Common myeloid progenitor, CD34-positive (primary cell): Measurements from ENCODE around the gene CCBE1.

Experiments
- CTCF ChIA-PET: fragments of 350-600 bp; sonication (Branson Sonifier 250); formaldehyde crosslinking; loops from one replicate; lab custom pipeline; 2021; ENCODE audit warnings: antibody characterized with exemption; lab: Charles Lee
- POLR2A ChIA-PET: fragments of 350-600 bp; sonication (Branson Sonifier 250); formaldehyde crosslinking; loops from one replicate; lab custom pipeline; 2021; ENCODE audit warnings: antibody characterized with exemption; lab: Charles Lee
- DNase-seq, 3 donors: peaks; one replicate each; pipeline versions ENCODE4 v3.0.0 to v3.0.0-alpha.2; 2013
- H3K27ac ChIP-seq, 2 experiments: 1 replicate in 1 of 2; 2 replicates in 1 of 2; pipeline ENCODE4 v1.7.0; 2013; ENCODE audit warnings: inconsistent platforms in 2 of 2, low read length in 2 of 2, mild to moderate bottlenecking in 2 of 2, low read depth in 1 of 2, moderate library complexity in 1 of 2; ENCODE audit not compliant: severe bottlenecking in 2 of 2, insufficient read depth in 1 of 2, poor library complexity in 1 of 2
- H3K27me3 ChIP-seq, 5 experiments: replicated peaks in 2 of 5; 1 replicate in 3 of 5; 2 replicates in 2 of 5; pipeline versions ENCODE4 v1.6.1 to v1.7.0; 2013; ENCODE audit warnings: low read length in 4 of 5, mild to moderate bottlenecking in 2 of 5, moderate library complexity in 2 of 5, inconsistent platforms in 1 of 5; ENCODE audit not compliant: insufficient read depth in 5 of 5, control insufficient read depth in 4 of 5
- H3K36me3 ChIP-seq, 4 experiments: 1 replicate in 2 of 4; 2 replicates in 2 of 4; pipeline versions ENCODE4 v1.6.1 to v1.7.0; 2013; ENCODE audit warnings: low read length in 3 of 4, control low read depth in 1 of 4, mild to moderate bottlenecking in 1 of 4; ENCODE audit not compliant: control insufficient read depth in 4 of 4, insufficient read depth in 4 of 4
- H3K4me1 ChIP-seq, 4 experiments: 1 replicate in 3 of 4; 2 replicates in 1 of 4; pipeline versions ENCODE4 v1.6.1 to v1.7.1; 2013; ENCODE audit warnings: low read length in 3 of 4, mild to moderate bottlenecking in 3 of 4, control low read depth in 1 of 4, inconsistent platforms in 1 of 4, moderate library complexity in 1 of 4; ENCODE audit not compliant: control insufficient read depth in 4 of 4, insufficient read depth in 4 of 4; ENCODE audit errors: control extremely low read depth in 1 of 4
- H3K4me3 ChIP-seq, 7 experiments: 1 replicate in 4 of 7; 2 replicates in 3 of 7; pipeline versions ENCODE4 v1.5.1 to v1.7.0; 2013; ENCODE audit warnings: mild to moderate bottlenecking in 7 of 7, low read length in 6 of 7, moderate library complexity in 6 of 7, inconsistent platforms in 2 of 7, low read depth in 2 of 7, control low read depth in 1 of 7; ENCODE audit not compliant: insufficient read depth in 4 of 7, control insufficient read depth in 1 of 7; ENCODE audit errors: extremely low read depth in 1 of 7
- H3K9me3 ChIP-seq, 5 experiments: 1 replicate in 4 of 5; 2 replicates in 1 of 5; pipeline versions ENCODE4 v1.6.1 to v1.7.1; 2013; ENCODE audit warnings: low read length in 4 of 5, mild to moderate bottlenecking in 2 of 5, inconsistent platforms in 1 of 5, low read depth in 1 of 5, moderate library complexity in 1 of 5; ENCODE audit not compliant: control insufficient read depth in 4 of 5, insufficient read depth in 2 of 5; ENCODE audit errors: control extremely low read depth in 1 of 5
- WGBS: methylation state at CpG from one replicate; pipeline ENCODE4 v1.1.5; 2013; ENCODE audit not compliant: insufficient coverage; 5-methylcytosine and 5-hydroxymethylcytosine counted together

CCBE1 gene

GRCh38 chr18:59454909-59455727 is 242.1 kb downstream of the CCBE1 start:
- Histone ChIP-seq H3K36me3 (no peaks in the 10 kb centered on the region), H3K9me3 (no peaks in the 10 kb centered on the region), H3K27me3 (peaks cover 0 to 20% (median 0%) of the 10 kb centered on the region in 5 experiments), H3K4me3 (no peak overlapping the region), H3K4me1 (no peaks in the 10 kb centered on the region), H3K27ac (no peak overlapping the region)
- POLR2A ChIA-PET: no interaction called here
- CTCF ChIA-PET: interaction anchor here (1.1 to 2.1 kb wide), 3 partner anchors 10 to 368 kb away, joined by 3 to 6 read pairs (median 3); no protein-coding TSS in a partner anchor
- WGBS: 78% methylated on average over 13 of the region's 13 CpGs
- no peak for DNase-seq

- Histone ChIP-seq H3K27ac (no peak overlapping the region), H3K4me3 (no peak overlapping the region), H3K27me3 (peaks cover 0 to 17% (median 0%) of the 10 kb centered on the region in 5 experiments), H3K36me3 (no peaks in the 10 kb centered on the region), H3K9me3 (no peaks in the 10 kb centered on the region), H3K4me1 (no peaks in the 10 kb centered on the region)
- CTCF ChIA-PET: interaction anchor here (1.1 to 2.1 kb wide), 2 partner anchors 17 to 370 kb away, joined by 3 to 6 read pairs; no protein-coding TSS in a partner anchor
- no peak for DNase-seq
- POLR2A ChIA-PET: no interaction called here
- 89% methylated on average over 3 of the region's 7 CpGs for WGBS
These were observed 243.7 kb downstream of the CCBE1 start for GRCh38 chr18:59453468-59453961.

GRCh38 chr18:59451963-59452362 is 245.3 kb downstream of the CCBE1 start:
- Histone ChIP-seq H3K27me3 (peaks cover 0 to 12% (median 0%) of the 10 kb centered on the region in 5 experiments), H3K4me3 (no peak overlapping the region), H3K9me3 (no peaks in the 10 kb centered on the region), H3K4me1 (no peaks in the 10 kb centered on the region), H3K36me3 (no peaks in the 10 kb centered on the region), H3K27ac (no peak overlapping the region)
- ChIA-PET CTCF (interaction anchor here (0.9 kb wide), 1 partner anchor 371 kb away, joined by 3 read pairs; no protein-coding TSS in a partner anchor), POLR2A (no interaction called here)
- no peak for DNase-seq
- WGBS: 96% methylated on average over 4 of the region's 6 CpGs

GRCh38 chr18:59451073-59451472 is 246.2 kb downstream of the CCBE1 start:
- no peaks in the 10 kb centered on the region for H3K36me3 ChIP-seq
- CTCF ChIA-PET: no interaction called here
- 51% methylated on average over 4 of the region's 6 CpGs for WGBS
- no peaks in the 10 kb centered on the region for H3K4me1 ChIP-seq
- no peak overlapping the region for H3K4me3 ChIP-seq
- H3K27ac ChIP-seq: no peak overlapping the region
- peaks cover 0 to 7% (median 0%) of the 10 kb centered on the region in 5 experiments for H3K27me3 ChIP-seq
- DNase-seq: no peak
- POLR2A ChIA-PET: no interaction called here
- H3K9me3 ChIP-seq: no peaks in the 10 kb centered on the region

GRCh38 chr18:59448546-59448945 is 248.7 kb downstream of the CCBE1 start:
- Histone ChIP-seq H3K27me3 (peaks cover 0 to 2% (median 0%) of the 10 kb centered on the region in 5 experiments), H3K4me1 (no peaks in the 10 kb centered on the region), H3K9me3 (no peaks in the 10 kb centered on the region), H3K4me3 (no peak overlapping the region), H3K27ac (no peak overlapping the region), H3K36me3 (no peaks in the 10 kb centered on the region)
- WGBS: 100% methylated on average over 2 of the region's 4 CpGs
- POLR2A ChIA-PET: no interaction called here
- no peak for DNase-seq
- CTCF ChIA-PET: interaction anchor here (1.6 kb wide), 1 partner anchor 11 kb away, joined by 4 read pairs; no protein-coding TSS in a partner anchor

DNA sequence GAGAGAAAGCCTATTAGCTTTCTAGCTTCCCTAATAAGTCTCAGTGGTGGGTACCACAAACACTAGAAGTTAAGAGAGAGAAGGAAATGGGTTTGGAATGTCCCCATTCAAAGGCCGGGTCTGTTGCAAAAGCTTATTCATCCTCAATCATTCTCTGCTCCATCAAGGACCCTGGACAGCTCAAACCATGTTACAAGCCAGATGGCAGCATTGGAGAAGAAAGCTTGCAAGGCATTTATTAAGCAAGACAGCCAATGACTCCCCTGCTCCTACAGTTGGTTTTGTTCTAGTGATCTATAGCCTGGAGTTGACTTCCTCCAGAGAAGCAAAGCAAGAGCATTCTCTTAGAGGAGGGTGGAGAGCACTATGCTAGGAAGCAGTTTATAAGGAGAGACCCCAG is 251.2 kb downstream of the CCBE1 start:
- DNase-seq: peak in 2 of 3 donors; percentile 1 to 2
- Histone ChIP-seq H3K4me3 (no peak overlapping the region), H3K4me1 (no peaks in the 10 kb centered on the region), H3K9me3 (no peaks in the 10 kb centered on the region), H3K36me3 (no peaks in the 10 kb centered on the region), H3K27me3 (peaks cover 0 to 2% (median 0%) of the 10 kb centered on the region in 5 experiments), H3K27ac (no peak overlapping the region)
- WGBS: 14% methylated on average over 1 of the region's 1 CpG
- CTCF ChIA-PET: no interaction called here
- POLR2A ChIA-PET: no interaction called here
